NCI-H1092 treated with DMSO at 0.1 percent for 48 hours (cell line): ENCODE measurements around the gene CEMIP.
A peak's percentile ranks its signal among the peaks of the same experiment; 100 is the strongest.

Experiments
- DNase-seq: peaks from one replicate; lab custom pipeline; 2025; lab: John Stamatoyannopoulos, UW

CEMIP gene

GRCh38 chr15:80778964-80779657 is at the start of gene CEMIP:
TSS of gene CEMIP (plus strand) at chr15:80779370. CDS start at chr15:80873880, 94,510 bp downstream.
- peak; percentile 51 for DNase-seq

GRCh38 chr15:80730387-80730786 is 48.8 kb upstream of the CEMIP start:
- no peak for DNase-seq

GRCh38 chr15:80730926-80731325 is 48.2 kb upstream of the CEMIP start:
- DNase-seq: no peak

GRCh38 chr15:80732167-80732566 is 47.0 kb upstream of the CEMIP start:
- no peak for DNase-seq

GRCh38 chr15:80732818-80733217 is 46.4 kb upstream of the CEMIP start:
- no peak for DNase-seq

GRCh38 chr15:80733460-80733859 is 45.7 kb upstream of the CEMIP start:
- DNase-seq: no peak

GRCh38 chr15:80735344-80735743 is 43.8 kb upstream of the CEMIP start:
- no peak for DNase-seq

GRCh38 chr15:80736560-80736959 is 42.6 kb upstream of the CEMIP start:
- DNase-seq: no peak

- DNase-seq: no peak
Observed at GRCh38 chr15:80739919-80740318, 39.3 kb upstream of the CEMIP start.

GRCh38 chr15:80742081-80742480 is 37.1 kb upstream of the CEMIP start:
- DNase-seq: no peak

GRCh38 chr15:80743189-80743833 is 35.9 kb upstream of the CEMIP start:
- DNase-seq: no peak

GRCh38 chr15:80744415-80744814 is 34.8 kb upstream of the CEMIP start:
- no peak for DNase-seq

GRCh38 chr15:80744826-80745225 is 34.3 kb upstream of the CEMIP start:
- no peak for DNase-seq

GRCh38 chr15:80745888-80746287 is 33.3 kb upstream of the CEMIP start:
- no peak for DNase-seq

GRCh38 chr15:80747317-80748053 is 31.7 kb upstream of the CEMIP start:
- DNase-seq: no peak

GRCh38 chr15:80749589-80749988 is 29.6 kb upstream of the CEMIP start:
- DNase-seq: no peak

GRCh38 chr15:80750575-80750974 is 28.6 kb upstream of the CEMIP start:
- DNase-seq: no peak

GRCh38 chr15:80752204-80752603 is 27.0 kb upstream of the CEMIP start:
- no peak for DNase-seq

GRCh38 chr15:80753161-80753560 is 26.0 kb upstream of the CEMIP start:
- DNase-seq: no peak

- no peak for DNase-seq
Observed at GRCh38 chr15:80754014-80754413, 25.2 kb upstream of the CEMIP start.

GRCh38 chr15:80755885-80756284 is 23.3 kb upstream of the CEMIP start:
- DNase-seq: no peak

- DNase-seq: no peak
Observed at GRCh38 chr15:80758130-80758745, 20.9 kb upstream of the CEMIP start.

- no peak for DNase-seq
Observed at GRCh38 chr15:80760960-80761359, 18.2 kb upstream of the CEMIP start.
